HG03575 (cell line): ENCODE results near the gene MYRF.

Experiments used
- ATAC-seq: cut with Tn5 transposase; IDR thresholded peaks from one replicate; pipeline ENCODE4 v1.9.1; 2021; ENCODE audit not compliant: unreplicated experiment, insufficient number of reproducible peaks, low FRiP score; ENCODE audit errors: extremely low read depth

Gene MYRF

DNA sequence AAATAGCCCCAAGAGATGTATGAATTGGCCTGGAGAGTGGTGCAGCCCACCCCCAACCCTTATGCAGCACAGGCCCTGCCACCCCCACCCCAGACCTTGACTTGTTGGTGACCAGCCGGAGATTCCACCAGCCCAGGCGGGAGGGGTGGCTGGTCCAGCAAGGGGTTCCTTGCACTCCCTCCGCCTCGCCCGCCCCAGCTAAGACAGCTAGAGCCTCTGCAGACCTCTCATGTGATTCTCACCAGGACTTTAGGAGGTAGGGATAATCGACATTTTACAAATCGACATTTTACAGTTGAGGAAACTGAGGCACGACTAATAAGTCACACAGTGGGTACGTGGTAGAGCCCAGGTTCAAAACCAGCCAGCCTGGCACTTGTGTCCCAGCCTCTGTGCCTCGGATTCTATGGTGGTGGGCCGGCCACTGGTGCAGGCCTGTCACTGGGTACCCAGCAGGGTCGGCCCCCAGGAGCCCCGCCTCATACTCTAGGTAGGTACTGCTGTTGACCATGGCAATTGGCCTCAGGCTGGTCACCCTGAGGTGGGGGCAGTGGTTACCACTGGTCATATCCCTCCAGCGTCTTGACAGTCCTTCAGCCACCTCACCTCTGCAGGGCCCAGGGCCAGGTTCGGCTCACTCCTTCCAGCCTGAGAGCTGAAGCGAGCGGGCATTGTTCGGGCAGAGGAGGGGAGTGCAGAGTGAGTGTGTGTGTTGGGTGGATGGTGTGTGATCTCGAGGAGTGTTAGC is 35.0 kb upstream of the MYRF start:
- no peak for ATAC-seq

- ATAC-seq: no peak
These were observed 34.3 kb upstream of the MYRF start for GRCh38 chr11:61718046-61718531.

- no peak for ATAC-seq
These were observed 33.7 kb upstream of the MYRF start for GRCh38 chr11:61718621-61719302.

GRCh38 chr11:61719978-61720377 is 32.5 kb upstream of the MYRF start:
- no peak for ATAC-seq

GRCh38 chr11:61720597-61720996 is 31.8 kb upstream of the MYRF start:
- no peak for ATAC-seq

- no peak for ATAC-seq
These were observed 28.0 kb upstream of the MYRF start for GRCh38 chr11:61724437-61724836.

GRCh38 chr11:61725781-61726231 is 26.6 kb upstream of the MYRF start:
- no peak for ATAC-seq

DNA sequence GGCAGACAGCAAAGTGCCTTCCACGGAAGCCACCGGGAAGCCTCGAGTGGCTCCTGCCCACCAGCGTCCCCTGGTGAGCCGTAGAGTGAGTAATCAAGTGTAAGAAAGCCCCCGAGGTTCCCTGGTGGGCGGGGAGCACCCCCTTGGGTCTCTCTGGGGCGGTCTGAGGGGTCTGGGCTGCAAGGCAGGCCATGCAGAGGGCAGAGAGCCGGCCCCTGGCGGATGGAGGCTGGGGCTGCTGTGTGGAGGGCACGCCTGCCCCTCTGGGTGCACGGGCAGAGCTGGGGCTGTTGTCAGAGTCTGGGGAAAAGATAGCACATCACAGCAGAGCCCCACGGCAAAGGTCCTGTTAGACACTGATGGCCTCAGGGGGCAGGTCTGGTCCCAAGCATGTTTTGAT is 25.7 kb upstream of the MYRF start:
- no peak for ATAC-seq

DNA sequence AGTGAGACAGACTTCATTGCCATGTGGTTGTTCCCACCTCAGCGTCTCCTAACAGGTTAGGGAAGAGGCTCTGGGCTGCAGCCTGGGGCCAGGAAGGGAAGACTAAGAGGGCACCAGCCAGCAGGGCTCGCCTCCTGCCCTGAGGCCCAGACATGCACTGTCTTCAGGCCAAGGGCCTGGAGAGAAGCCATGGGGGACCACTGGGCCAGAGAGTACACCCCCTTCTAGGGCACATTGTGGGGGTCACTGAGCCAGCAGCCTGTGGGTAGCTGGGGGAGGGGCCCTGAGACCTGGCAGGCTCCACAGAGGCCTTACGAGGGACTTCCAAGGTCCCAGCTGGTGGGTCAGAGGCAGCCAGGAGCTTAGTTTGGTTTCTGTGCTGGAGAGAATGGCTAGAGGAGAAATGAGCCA is 25.0 kb upstream of the MYRF start:
- ATAC-seq: no peak

DNA sequence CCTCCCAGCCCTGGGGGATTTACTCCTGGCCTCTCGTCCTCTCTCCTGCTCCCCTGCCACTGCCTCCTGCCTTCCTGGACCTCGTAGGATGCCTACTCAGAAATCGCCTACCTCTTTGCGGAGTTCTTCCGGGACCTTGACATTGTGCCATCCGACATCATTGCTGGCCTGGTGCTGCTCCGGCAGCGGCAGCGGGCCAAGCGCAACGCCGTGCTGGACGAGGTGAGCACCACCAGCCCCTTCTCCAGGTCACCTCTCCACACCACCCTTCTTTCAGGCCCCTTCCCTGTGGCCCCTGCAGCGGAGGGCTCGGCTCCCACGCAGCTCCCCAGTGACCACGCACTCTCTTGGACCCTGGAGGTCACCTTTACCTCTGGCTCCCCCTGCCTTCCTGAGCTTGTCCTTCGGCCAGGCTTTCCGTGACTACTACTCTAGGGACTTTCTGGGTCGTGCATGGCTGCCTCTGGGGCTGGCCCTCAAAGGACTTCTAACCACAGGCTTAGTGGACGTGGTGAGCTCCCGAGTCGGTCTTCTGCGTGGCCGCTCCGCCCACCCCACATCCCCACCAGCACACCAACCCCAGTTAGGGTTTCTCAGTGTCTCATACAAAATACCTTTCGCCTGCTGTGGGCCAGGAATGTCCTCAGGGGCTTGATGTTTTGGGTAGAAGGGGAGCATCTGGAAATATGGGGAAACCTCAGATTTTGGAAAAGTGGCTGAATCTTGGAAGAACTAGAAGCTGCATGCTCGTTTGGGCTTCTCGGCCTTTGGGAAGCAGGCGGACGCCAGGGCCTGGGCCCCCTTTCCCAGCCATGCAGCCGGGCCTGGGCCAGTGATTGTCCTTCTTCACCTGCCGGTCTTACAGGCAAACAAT is 24.1 kb upstream of the MYRF start:
- ATAC-seq: no peak

DNA sequence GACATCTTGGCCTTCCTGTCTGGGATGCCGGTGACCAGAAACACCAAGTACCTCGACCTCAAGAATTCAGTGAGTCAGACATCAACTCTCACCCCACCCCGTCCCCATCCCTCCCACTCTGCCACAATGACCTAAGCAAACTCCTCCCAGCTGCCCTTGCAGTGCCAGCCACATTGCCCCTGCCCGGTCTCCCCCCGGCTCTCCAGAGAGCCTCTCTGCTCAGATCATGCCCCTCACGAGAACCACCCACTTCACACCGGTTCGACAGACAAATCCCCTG is 23.6 kb upstream of the MYRF start:
- ATAC-seq: no peak

DNA sequence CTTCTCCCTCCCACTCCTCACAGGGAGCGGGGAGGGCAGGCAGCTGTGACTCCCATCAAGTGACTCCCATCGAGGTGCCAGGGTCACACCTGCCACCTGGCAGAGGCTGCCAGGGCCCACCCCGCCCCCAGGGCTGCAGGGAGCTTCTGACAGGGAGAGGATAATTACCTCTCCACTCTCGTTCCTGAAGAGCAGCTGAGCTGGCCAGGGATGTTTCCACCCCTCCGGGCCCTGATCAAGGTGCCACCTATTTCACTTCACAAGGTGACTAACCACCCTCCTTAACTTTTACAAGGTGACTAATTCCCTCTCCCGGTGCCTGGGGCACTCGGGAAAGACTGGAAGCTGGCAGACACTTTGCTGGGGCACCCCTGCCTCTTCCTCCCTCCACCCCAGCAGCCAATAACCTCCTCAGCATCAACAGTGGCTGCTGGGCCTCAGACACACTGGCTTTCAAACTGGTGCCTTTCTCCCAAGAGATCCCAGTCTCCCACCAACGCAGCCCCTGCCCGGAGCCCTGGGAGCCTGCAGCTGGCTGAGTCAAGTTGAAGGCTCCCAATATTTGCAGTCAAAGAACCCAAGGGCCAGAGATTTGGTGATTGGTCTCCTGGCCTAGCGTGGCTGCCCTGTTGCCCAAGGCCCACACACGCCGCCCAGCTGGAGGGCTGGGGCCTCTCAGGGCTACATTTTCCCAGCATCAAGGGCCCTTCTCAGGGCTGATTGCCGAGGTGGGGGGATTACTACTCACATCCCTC is 22.0 kb upstream of the MYRF start:
- ATAC-seq: no peak

DNA sequence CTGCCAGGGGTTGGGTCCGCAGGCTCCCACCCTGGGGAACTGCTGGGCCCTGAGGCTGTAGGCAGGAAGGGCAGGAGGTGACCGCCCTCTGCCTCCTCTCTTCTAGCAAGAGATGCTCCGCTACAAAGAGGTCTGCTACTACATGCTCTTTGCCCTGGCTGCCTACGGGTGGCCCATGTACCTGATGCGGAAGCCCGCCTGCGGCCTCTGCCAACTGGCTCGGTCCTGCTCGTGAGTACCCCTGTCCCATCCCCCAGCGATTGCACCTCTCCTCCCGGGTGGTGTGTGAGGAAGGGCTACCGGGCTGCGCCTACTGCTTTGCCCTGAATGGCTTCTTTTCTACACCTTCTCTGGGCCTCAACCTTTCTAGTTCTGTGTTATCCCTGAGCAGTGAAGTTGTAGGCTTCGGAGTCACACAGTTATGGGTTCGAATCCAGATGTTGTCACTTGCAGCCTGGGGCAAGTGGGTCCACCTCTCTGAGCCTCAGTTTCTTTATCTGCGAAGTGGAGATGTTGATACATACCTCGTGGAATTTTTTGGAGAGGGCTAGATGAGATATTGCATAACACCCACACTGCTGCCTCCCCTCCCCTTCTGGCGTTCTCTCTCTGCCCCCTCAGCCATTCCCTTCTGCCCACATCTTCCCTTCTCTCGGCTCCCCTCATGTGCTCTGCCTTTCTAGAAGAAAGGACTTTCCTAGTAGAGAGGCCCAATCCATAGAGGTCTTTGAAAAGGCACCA is 21.1 kb upstream of the MYRF start:
- ATAC-seq: no peak

GRCh38 chr11:61731952-61732675 is 20.3 kb upstream of the MYRF start:
- ATAC-seq: no peak

- no peak for ATAC-seq
These were observed 19.7 kb upstream of the MYRF start for GRCh38 chr11:61732705-61733104.

- no peak for ATAC-seq
These were observed 19.1 kb upstream of the MYRF start for GRCh38 chr11:61733120-61733978.

DNA sequence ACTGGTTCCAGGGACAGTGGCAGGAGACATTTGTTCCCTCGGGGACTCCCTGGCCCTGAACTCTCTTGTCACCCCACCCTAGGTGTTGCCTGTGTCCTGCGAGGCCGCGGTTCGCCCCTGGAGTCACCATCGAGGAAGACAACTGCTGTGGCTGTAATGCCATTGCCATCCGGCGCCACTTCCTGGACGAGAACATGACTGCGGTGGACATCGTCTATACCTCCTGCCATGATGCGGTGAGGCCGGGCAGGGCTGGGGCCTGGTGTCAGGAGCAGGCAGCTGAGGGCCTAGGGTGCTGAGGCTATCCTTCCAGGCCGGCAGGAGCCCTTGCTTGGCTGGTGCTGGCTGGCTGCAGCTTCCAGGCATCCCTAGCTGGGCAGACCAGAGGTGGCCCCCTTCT is 17.7 kb upstream of the MYRF start:
- no peak for ATAC-seq
